Measurements from ENCODE around the gene CHST14. TPM values are rescaled to one million over a fixed set of nuclear protein-coding genes. Genes with fewer than 3 reads are reported as not detected.
A peak's percentile ranks its signal among the peaks of the same experiment; 100 is the strongest.

The CHST14 gene
- total RNA-seq, 1 donor from 2014 or later: 14.1 TPM

DNA sequence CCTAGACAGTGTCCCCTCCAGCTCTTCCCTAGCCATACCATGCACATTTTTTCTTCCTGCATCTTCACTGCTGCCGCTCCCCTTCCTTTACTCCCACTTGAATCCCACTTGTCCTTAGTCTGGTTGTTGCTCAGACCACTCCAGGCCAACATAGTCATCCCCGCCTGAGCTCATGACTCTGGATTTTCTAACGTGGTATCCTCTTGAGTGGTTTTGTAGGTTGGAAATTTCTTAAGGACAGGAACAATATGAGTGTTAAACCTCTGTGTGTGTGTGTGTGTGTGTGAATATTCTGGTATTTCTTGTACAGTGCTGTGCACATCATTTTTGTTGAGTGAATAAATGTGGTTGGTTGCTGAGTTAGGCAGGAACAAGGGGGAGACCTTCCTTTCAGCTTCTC lies 26.9 kb upstream of the CHST14 start:
- DNase-seq: no peak
- no peak for ATAC-seq
- Histone ChIP-seq H3K27me3 (no peaks in the 10 kb centered on the region), H3K4me3 (no peak overlapping the region), H3K36me3 (no peaks in the 10 kb centered on the region), H3K4me1 (peaks cover 43% of the 10 kb centered on the region), H3K27ac (peak overlapping the region; percentile 36), H3K9me3 (no peaks in the 10 kb centered on the region)
- TF ChIP-seq, protein P1, sequence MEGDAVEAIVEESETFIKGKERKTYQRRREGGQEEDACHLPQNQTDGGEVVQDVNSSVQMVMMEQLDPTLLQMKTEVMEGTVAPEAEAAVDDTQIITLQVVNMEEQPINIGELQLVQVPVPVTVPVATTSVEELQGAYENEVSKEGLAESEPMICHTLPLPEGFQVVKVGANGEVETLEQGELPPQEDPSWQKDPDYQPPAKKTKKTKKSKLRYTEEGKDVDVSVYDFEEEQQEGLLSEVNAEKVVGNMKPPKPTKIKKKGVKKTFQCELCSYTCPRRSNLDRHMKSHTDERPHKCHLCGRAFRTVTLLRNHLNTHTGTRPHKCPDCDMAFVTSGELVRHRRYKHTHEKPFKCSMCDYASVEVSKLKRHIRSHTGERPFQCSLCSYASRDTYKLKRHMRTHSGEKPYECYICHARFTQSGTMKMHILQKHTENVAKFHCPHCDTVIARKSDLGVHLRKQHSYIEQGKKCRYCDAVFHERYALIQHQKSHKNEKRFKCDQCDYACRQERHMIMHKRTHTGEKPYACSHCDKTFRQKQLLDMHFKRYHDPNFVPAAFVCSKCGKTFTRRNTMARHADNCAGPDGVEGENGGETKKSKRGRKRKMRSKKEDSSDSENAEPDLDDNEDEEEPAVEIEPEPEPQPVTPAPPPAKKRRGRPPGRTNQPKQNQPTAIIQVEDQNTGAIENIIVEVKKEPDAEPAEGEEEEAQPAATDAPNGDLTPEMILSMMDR (IDR thresholded peaks at IDR 0.05): no peak
- intact Hi-C loops (cut with DNase I): no loop called here

DNA sequence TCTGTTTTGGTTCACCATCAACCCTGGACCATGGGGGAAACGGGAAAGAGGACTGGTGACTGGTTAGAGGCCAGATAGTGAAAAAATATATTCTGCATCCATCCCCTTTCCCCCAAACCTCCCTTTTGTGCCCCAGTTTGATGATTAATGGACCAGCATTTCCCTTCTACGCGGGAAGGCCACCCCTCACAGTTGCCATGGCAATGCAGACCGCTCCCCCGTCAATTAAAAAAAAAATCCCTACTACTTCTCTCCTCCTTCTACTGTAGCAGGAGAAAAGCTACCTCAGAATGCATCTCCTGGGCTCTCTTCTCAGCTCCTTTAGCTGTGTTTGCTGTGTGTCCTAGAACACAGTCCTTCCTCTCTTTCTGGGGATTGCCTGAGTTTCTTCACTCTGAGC lies 26.0 kb upstream of the CHST14 start:
- Histone ChIP-seq H3K27me3 (no peaks in the 10 kb centered on the region), H3K4me3 (no peak overlapping the region), H3K27ac (no peak overlapping the region), H3K4me1 (peaks cover 41% of the 10 kb centered on the region), H3K36me3 (no peaks in the 10 kb centered on the region), H3K9me3 (no peaks in the 10 kb centered on the region)
- intact Hi-C loops (cut with DNase I): no loop called here
- TF ChIP-seq, protein P1 (IDR thresholded peaks at IDR 0.05): no peak
- ATAC-seq (no peak), DNase-seq (no peak)

GRCh38 chr15:40445421-40445922 lies 25.3 kb upstream of the CHST14 start:
- H3K4me1 ChIP-seq: peaks cover 41% of the 10 kb centered on the region
- no peak for ATAC-seq
- H3K36me3 ChIP-seq: no peaks in the 10 kb centered on the region
- H3K4me3 ChIP-seq: no peak overlapping the region
- TF ChIP-seq, protein P1 (IDR thresholded peaks at IDR 0.05): no peak
- no peaks in the 10 kb centered on the region for H3K27me3 ChIP-seq
- DNase-seq: no peak
- intact Hi-C loops (cut with DNase I): no loop called here
- H3K27ac ChIP-seq: no peak overlapping the region
- no peaks in the 10 kb centered on the region for H3K9me3 ChIP-seq

DNA sequence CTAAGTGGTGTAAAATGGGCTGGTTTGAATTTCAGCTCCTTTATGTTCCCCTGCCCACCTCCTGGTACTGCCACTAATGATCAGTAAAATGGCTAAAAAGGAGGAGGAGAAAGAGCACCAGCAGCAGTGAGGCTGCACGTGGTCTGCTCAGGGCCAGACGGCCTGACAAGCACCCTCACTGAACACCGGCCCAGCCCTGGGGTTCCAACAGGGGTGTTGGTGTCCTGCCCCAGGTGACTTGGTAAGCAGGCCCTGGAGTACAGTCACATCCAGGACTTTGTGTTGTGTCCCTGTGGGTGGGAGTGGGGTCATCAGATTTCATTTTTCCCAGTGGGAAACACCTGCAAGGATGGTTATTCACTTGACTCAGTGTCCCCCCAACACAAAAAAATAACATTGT lies 24.6 kb upstream of the CHST14 start:
- TF ChIP-seq, protein P1 (IDR thresholded peaks at IDR 0.05): no peak
- no peak overlapping the region for H3K4me3 ChIP-seq
- DNase-seq (no peak), ATAC-seq (no peak)
- H3K27ac ChIP-seq: no peak overlapping the region
- no peaks in the 10 kb centered on the region for H3K36me3 ChIP-seq
- intact Hi-C loops (cut with DNase I): no loop called here
- peaks cover 41% of the 10 kb centered on the region for H3K4me1 ChIP-seq
- no peaks in the 10 kb centered on the region for H3K9me3 ChIP-seq
- H3K27me3 ChIP-seq: no peaks in the 10 kb centered on the region

DNA sequence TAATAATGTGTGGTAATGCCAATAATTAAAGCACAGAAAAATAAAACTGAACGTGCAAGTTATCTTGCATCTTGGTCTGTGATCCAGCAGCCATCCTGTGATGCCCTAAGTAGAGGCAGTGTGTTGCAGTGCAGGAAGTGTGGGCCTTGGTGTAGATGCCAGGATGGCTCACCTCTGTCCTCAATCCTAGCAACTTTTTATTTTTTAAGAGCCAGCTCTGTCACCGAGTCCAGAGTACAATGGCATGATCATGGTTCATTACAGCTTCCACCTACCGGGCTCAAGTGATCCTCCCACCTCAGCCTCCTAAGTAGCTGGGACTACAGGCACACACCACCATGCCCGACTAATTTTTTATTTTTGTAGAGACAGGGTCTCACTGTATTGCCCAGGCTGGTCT lies 22.4 kb upstream of the CHST14 start:
- Histone ChIP-seq H3K36me3 (no peaks in the 10 kb centered on the region), H3K27me3 (no peaks in the 10 kb centered on the region), H3K9me3 (no peaks in the 10 kb centered on the region), H3K4me1 (peaks cover 41% of the 10 kb centered on the region), H3K27ac (no peak overlapping the region), H3K4me3 (no peak overlapping the region)
- DNase-seq: no peak
- ATAC-seq: no peak
- TF ChIP-seq, protein P1 (IDR thresholded peaks at IDR 0.05): no peak
- intact Hi-C loops (cut with DNase I): no loop called here

DNA sequence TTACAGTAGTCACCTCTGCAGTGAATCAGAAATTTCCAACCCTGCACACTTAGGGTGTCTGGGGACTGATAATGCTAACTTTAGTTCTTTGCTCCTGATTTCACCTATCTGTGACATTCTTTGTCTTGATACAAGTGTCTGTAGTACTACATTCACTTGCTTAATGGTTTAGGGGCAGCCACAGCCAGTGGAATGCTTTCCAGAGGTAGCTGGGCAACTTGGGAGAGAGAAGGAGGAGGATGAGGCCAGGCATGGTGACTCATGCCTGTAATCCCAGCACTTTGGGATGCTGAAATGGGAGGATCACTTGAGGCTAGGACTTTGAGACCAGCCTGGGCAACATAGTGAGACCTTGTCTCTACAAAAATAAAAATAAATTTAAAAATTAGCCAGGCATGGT lies 21.5 kb upstream of the CHST14 start:
- intact Hi-C loops (cut with DNase I): no loop called here
- peaks cover 42% of the 10 kb centered on the region for H3K4me1 ChIP-seq
- DNase-seq: no peak

More for the DNA sequence above, 21.5 kb upstream of the CHST14 start:
- Histone ChIP-seq H3K27ac (no peak overlapping the region), H3K9me3 (no peaks in the 10 kb centered on the region), H3K4me3 (no peak overlapping the region), H3K36me3 (no peaks in the 10 kb centered on the region), H3K27me3 (no peaks in the 10 kb centered on the region)
- no peak for ATAC-seq
- TF ChIP-seq, protein P1 (IDR thresholded peaks at IDR 0.05): no peak
